Stimulated activated naive CD8-positive, alpha-beta T cell treated with anti-CD3 and anti-CD28 coated beads, Interleukin-15, Interleukin-2, amounts not matched to agents 100 U/mL and 50 U/mL, for 24 hours (primary cell): ENCODE measurements around the gene MRPS23.

Source experiments
- ATAC-seq: fragments of 150-1000 bp; cut with Tn5 transposase; one replicate; pipeline ENCODE4 v1.10.0; 2021
- DNase-seq: peaks from one replicate; pipeline ENCODE4 v3.0.0; 2021

The MRPS23 gene

GRCh38 chr17:57849874-57850754 lies at the start of gene MRPS23:
Gene MRPS23, minus strand, starts transcription at chr17:57850044. Its CDS starts 34 bp downstream, at chr17:57850010.
- peak; percentile 96 for DNase-seq
- peak; percentile 96 for ATAC-seq

- DNase-seq (no peak), ATAC-seq (no peak)
These were observed 49.5 kb upstream of the MRPS23 start for GRCh38 chr17:57899391-57899790.

DNA sequence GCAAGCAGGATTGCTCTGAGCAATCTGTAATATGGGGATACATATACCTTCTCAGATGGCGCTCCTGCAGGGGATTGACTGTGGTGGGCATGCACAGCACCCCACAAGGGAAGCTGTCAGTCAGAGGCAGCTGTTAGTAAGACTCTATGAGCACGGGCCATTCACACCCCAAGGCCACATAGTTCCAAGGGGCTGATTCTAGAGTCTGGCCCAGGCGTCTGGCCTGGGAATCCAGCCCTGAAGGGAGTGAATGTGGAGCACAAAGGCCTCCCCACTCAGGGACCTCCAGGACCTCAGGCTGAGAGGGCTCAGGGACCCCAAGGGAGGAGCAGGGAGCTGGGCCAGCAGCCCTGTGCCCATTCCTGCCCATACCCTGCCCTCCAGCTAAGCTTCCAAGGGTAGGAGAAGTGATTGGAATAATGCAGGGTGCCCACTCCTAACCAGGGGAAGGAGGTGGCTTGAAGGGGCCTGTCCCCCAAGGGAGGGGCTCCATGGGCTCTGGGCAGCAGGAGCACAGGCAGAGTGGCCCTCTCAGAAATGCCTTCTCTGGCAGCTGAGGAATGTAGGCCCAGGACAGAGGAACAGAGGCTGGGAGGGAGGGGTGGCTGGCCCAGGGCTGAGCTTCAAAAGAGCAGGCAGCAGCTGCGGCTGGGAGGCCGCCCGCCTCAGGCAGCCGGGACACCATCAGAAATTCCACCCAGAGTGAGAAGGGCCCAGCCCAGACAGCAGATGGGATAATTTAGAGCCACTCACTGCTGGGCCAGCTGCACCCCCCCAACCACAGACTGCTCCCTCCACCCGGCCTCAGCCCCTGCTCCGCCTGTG lies 48.9 kb upstream of the MRPS23 start:
- ATAC-seq = peak; percentile 6
- no peak for DNase-seq

GRCh38 chr17:57895382-57896060 lies 45.7 kb upstream of the MRPS23 start:
- ATAC-seq (no peak), DNase-seq (no peak)

DNA sequence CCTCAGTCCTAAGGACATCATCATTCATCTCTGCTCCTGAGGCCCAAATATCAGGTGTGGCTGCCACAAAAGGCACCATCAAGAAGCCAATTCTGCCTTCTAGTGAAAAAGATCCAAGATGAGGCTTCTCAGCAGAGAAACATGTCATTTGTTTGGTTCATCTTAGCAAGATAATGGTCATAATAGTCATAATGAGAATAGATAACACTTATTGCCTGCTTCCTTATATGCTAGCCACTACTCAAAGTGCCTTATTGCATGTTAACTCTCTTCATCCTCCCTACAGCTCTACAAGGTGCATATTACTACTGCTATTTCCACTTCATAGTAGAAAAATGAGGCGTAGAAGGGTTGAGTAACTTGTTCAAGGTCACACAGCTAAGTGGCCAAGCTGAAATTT lies 45.0 kb upstream of the MRPS23 start:
- DNase-seq (no peak), ATAC-seq (no peak)

- ATAC-seq (no peak), DNase-seq (no peak)
These were observed 43.2 kb upstream of the MRPS23 start for GRCh38 chr17:57892820-57893595.

DNA sequence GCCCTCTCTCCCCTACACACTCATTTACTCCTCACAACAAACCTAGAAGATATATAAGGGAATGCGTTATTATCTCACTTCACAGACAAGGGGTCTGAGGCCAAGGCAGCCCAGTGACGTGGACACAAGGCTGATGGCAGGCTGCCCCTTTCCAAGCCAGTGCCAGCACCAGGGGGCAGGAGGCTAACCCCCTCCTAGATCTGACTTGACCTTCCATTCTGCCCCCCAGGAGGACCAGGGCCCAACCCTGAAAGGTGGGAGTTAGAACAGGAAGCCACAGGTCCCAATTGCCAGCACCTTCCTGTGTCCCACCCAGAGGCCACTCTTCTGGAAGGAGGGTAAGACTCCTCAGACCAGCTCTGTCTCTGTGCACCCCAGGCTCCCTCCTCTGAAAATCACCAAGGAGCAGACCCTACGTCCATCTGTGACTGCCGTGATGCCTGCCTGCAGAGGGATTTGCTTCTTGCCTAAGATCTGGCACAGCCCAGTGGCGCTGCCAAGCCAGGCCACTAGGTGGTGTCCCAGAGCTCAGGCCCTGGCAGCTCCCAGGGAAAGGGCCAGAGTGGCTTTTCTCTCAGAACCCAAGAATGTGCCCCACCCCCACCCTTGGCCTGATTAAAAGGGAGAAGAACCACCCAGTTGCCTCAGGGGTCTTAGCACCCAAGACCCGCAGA lies 42.4 kb upstream of the MRPS23 start:
- DNase-seq = peak; percentile 88
- peak; percentile 78 for ATAC-seq

GRCh38 chr17:57890857-57891232 lies 41.0 kb upstream of the MRPS23 start:
- DNase-seq (no peak), ATAC-seq (no peak)

DNA sequence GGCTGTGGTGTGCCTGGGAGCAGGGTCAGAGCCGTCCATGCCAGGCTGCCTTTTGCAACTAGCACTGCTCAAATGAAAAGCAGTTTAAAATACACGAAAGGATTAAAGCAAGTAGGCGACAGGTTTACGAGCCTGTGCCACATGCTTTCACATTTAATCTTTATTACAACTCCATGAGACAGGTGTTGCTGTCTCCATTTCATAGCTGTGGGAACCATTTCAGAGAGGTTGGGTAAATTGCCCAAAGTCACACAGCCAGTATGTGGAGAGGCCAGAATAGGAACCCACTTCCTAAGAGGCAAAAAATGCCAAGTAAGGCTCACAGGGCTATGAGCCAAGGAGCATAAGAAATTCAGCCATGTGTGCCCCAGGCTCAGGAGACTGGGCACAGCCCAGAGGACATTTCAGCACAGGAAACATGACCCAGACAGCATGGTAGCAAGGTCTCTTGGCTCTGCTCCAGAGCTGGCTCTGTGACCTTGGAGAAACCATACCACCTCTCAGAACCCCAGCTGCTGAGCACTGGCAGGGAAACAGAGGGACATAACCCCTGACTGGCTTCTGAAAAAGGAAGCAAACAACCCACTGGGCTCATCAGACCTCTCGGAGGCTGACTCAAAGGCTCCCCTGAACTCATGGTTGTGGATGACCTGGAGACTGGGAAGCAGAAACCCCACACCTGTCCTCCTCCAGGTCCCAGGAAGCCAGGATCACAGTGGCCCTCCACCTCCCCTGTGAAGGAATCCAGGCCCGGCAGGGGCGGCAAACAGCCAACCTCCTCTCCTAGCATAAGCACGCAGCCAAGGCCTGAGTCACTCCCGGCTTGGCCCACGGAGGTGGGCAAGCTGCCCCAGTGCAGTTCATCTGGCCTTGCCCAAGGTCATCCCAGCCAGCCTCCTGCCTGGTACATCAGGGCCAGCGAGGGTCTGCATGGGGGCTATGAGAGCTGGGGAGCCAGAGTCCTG lies 40.3 kb upstream of the MRPS23 start:
- no peak for ATAC-seq
- DNase-seq = no peak

DNA sequence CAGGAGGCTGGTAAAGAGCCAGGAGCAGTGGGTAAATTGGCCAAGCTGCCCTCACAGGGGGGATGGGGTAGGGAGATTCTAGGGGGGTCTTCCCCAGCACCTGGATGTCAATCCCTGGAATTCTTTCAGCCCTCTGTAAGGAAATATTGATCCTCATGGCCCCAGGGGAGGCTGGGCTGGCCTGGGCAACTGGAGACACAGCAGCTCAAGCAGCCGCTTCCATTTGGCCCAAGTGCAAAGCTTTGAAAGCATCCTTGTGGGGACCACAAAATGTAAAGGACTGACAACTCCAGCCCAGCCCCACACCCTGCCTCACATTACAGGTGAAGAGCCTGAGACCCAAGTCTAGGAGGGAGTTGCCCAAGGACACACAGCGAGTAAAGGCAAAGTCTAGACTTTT lies 39.4 kb upstream of the MRPS23 start:
- DNase-seq (no peak), ATAC-seq (no peak)

DNA sequence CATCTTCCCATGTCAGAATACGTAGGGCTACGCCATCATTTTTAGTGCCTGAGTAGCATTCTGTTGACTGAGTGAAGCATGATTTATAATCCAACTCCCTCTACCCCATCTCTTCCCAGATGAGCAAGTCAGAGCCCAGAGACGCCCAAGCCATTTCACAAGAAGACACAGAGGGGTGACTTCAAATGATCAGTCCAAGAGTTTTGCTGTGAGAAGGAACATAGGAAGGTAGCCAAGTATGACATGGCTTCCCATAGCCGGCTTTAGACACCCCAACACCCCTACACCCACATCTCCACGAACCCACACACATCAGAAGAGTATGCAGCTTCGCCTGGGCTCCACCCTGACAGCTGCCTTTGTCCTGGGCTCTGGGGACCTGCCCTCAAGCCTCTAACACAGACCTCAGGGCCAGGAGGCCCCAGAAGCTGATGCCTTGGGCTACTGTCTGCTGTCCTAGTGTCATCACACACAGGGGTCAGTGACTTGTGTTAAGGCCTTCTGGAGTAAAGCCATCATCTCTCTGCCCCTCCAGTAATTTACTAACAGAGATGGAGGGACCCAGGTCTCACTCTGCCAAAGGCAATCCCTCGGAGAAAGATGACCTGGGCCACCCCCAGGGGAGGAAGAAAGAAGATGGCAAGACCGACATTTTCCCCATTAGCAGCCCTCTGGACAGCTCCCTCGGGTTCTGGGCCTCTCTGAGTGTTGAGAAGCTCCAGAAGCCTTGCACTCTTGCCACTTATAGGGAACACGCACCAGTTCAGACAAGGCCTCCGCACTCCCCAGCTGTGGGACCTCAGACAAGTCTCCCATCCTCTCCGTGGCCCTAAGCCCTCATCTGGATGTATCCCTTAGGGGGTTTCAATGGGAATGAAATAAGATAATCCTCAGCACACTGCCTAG lies 38.7 kb upstream of the MRPS23 start:
- DNase-seq = no peak
- no peak for ATAC-seq

DNA sequence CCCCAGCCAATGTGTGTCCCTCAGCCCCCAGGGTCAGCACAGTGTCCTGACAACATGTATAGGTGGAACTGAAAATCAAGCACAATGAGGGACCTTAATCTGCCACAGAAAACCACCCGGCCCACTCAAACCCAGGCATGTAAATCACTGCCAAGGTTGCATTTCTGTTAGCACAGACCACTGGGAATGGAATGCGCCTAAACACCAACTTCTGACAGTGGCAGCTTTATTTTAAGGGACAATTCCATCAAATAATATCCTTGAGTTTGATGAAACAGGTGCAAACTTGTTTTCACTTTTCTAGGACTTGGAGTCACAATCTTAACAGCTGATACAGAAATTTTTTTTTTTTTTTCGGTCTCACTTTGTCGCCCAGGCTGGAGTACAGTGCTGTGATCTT lies 37.3 kb upstream of the MRPS23 start:
- no peak for ATAC-seq
- DNase-seq = no peak

DNA sequence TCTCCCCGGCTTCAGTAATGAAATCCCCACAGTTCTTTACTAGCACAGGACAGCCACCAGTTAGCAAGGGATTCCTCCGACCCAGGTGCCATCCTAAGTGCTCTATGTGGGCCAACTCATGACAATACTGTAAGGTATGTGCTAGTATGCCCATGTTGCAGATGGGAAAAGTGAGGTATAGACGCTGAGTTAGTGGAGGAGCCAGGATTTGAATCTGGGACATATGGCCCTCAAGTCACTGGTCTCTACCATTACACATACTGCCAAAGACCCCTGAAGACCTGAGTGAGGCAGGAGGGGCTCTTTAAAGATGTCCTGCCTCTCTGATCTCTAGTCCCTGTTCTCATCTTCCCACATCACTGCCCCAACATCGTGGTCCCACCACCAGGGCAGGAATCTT lies 36.2 kb upstream of the MRPS23 start:
- no peak for DNase-seq
- ATAC-seq = no peak

DNA sequence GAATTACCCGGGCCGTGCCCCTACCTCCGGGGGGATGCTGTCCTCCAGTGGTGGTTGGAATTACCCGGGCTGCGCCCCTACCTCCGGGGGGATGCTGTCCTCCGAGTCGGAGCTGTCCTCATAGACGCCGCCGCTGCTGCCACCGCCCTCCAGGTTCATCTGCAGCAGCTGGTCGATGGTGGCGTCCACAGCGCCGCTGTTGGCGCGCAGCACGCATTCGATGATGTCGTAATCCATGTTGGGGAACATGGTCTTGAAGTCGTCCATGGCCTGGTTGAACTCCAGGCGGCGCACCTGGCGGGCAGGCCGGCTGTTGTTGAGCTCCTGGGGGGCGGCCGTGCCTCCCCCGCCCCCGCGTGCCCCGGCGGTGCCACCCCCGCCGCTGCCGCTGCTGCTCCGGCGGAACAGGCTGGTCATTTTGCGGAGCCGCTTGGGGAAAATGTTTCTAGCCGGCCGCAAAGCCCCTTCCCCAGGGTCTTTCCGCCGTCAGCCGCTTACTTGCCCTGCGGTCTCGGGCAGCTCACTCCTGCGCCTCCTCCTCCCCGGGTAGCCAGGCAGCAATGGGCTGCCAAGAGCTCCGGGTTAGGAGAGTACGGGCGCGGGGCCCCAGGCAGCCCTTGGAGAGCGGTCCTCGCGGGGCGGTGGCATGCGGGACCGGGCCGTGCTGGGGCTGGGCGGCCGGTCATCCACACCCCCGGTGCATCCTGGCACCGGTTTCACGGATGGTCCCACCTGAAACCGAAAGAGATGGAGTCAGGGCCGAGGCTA lies 35.5 kb upstream of the MRPS23 start:
- no peak for ATAC-seq

DNA sequence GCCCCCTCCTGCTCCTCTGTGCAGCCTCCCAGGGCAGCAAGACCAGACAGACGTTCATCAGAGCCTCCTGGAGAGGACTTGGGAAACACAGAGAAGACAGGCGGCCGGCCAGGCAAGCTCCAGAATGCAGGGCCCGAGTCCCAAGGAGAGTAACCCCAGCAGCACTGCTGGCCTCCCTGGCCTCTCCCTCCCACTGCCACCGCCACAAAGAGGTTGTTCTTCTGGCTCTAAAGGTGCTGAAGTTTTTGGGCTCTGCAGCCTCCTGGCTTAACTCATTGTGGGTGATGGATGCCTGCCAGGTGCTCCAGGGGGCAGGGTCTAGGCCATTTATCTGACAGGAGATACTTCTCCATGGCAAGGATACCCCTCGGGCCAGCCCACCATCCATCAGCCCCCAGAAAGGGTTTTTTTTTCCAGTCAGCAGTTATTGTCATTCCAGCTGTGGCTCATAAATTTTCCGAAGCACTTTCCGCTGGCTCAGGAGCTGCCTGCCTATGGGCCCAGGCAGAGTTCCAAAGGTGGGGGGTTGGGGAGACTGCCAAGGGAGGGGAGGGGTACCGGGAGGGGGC lies 32.0 kb upstream of the MRPS23 start:
- DNase-seq (no peak), ATAC-seq (no peak)

More for the DNA sequence above, 35.5 kb upstream of the MRPS23 start:
- no peak for DNase-seq

GRCh38 chr17:57881143-57881542 lies 31.3 kb upstream of the MRPS23 start:
- ATAC-seq (no peak), DNase-seq (no peak)

DNA sequence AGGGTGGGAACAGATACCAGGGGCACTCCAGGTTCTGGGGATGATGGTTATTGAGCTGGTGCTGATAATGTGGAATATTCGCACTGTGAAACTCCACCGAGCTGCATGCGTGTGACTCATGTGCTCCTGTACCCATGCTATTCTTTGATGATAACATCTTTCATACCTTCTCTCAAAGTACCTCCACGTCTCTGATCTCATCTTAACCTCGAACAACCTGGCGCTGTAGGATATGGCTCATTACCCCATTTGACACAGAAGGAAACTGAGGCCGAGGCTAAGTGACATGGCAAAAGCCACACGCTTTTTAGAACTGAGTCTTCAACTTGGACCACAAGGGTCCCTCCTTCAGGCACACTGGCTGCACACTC lies 30.2 kb upstream of the MRPS23 start:
- DNase-seq (no peak), ATAC-seq (peak; percentile 91)
